SK-N-SH (cell line): ENCODE data around the gene PCP4. TPM values are rescaled to one million over a fixed set of nuclear protein-coding genes. Genes with fewer than 3 reads are reported as not detected.

Experiments used
- CTCF ChIA-PET: fragments of 300-600, 350-600 bp; formaldehyde crosslinking; extraction: SDS; loops from one replicate; lab custom pipeline; 2021; lab: Yijun Ruan, JAX
- POLR2A ChIA-PET: fragments of 350-600 bp; sonication (Branson Sonifier 250); formaldehyde crosslinking; extraction: SDS; loops from one replicate; lab custom pipeline; 2020; ENCODE audit warnings: antibody characterized with exemption, inconsistent platforms; lab: Yijun Ruan, JAX
- DNase-seq: peaks from one replicate; pipeline ENCODE4 v3.0.0; 2012
- H2AFZ ChIP-seq: fragments of 200-600 bp; sonication (generic); 2 replicates; pipeline ENCODE4 v1.8.1; 2016; ENCODE audit warnings: antibody characterized with exemption, mild to moderate bottlenecking, low read depth
- H3F3A ChIP-seq: fragments of 200-600 bp; sonication (generic); replicated peaks from 2 replicates; pipeline ENCODE3; 2016; ENCODE audit warnings: antibody characterized with exemption, mild to moderate bottlenecking; ENCODE audit not compliant: insufficient read depth
- H3K27ac ChIP-seq, 2 experiments: fragments of 200-500 bp in 1 of 2; fragments of 200-600 bp in 1 of 2; sonication (Bioruptor generic) in 1 of 2; sonication (generic), shearing (Covaris generic) in 1 of 2; 2 replicates each; pipeline versions ENCODE4 v1.5.1 to v1.6.1; 2014 to 2016; ENCODE audit warnings: low read depth in 2 of 2, inconsistent platforms in 1 of 2, low read length in 1 of 2, mild to moderate bottlenecking in 1 of 2, mixed read lengths in 1 of 2
- H3K27me3 ChIP-seq: fragments of 200-600 bp; sonication (generic), shearing (Covaris generic); 2 replicates; pipeline ENCODE4 v1.6.1; 2016; ENCODE audit warnings: mixed run types; ENCODE audit not compliant: insufficient read depth
- H3K36me3 ChIP-seq, 2 experiments: fragments of 200-500 bp in 1 of 2; fragments of 200-600 bp in 1 of 2; sonication (Bioruptor generic) in 1 of 2; sonication (generic) in 1 of 2; replicated peaks in 1 of 2; 2 replicates each; pipeline versions ENCODE3 to v1.5.1; 2014 to 2016; ENCODE audit warnings: low read length in 1 of 2, mild to moderate bottlenecking in 1 of 2; ENCODE audit not compliant: insufficient read depth in 2 of 2, control insufficient read depth in 1 of 2
- H3K4me1 ChIP-seq, 2 experiments: fragments of 200-500 bp in 1 of 2; fragments of 200-600 bp in 1 of 2; sonication (Bioruptor generic) in 1 of 2; sonication (generic), shearing (Covaris generic) in 1 of 2; 2 replicates each; pipeline versions ENCODE4 v1.5.1 to v1.6.1; 2014 to 2016; ENCODE audit warnings: low read depth in 1 of 2, low read length in 1 of 2, mixed run types in 1 of 2; ENCODE audit not compliant: insufficient read depth in 2 of 2, control insufficient read depth in 1 of 2
- H3K4me2 ChIP-seq: fragments of 200-600 bp; sonication (generic), shearing (Covaris generic); 2 replicates; pipeline ENCODE4 v1.6.1; 2017; ENCODE audit warnings: mixed run types
- H3K4me3 ChIP-seq, 2 experiments: fragments of 200-500 bp in 1 of 2; fragments of 200-600 bp in 1 of 2; sonication (Bioruptor generic) in 1 of 2; sonication (generic), shearing (Covaris generic) in 1 of 2; 2 replicates each; pipeline versions ENCODE4 v1.5.1 to v1.8.1; 2014 to 2016; ENCODE audit warnings: low read depth in 2 of 2, inconsistent platforms in 1 of 2, low read length in 1 of 2, mild to moderate bottlenecking in 1 of 2, mixed read lengths in 1 of 2, moderate library complexity in 1 of 2
- H3K79me2 ChIP-seq: fragments of 200-600 bp; sonication (generic); 2 replicates; pipeline ENCODE4 v1.8.1; 2017; ENCODE audit warnings: mild to moderate bottlenecking; ENCODE audit not compliant: insufficient read depth
- H3K9ac ChIP-seq: fragments of 200-600 bp; sonication (generic); 2 replicates; pipeline ENCODE4 v1.6.1; 2017; ENCODE audit warnings: mixed run types
- H3K9me2 ChIP-seq: fragments of 200-600 bp; sonication (generic); 2 replicates; pipeline ENCODE4 v1.6.1; 2017; ENCODE audit warnings: mixed run types
- H3K9me3 ChIP-seq: fragments of 200-600 bp; sonication (generic); 2 replicates; pipeline ENCODE4 v1.6.1; 2017; ENCODE audit warnings: mixed run types, mild to moderate bottlenecking, moderate library complexity
- H4K20me1 ChIP-seq: fragments of 200-600 bp; sonication (generic); 2 replicates; pipeline ENCODE4 v1.6.1; 2017; ENCODE audit warnings: mild to moderate bottlenecking, mixed run types; ENCODE audit not compliant: insufficient read depth
- ELF1 ChIP-seq: IDR thresholded peaks from 2 replicates; pipeline ENCODE4 v1.4.0; 2012
- EP300 ChIP-seq, 2 experiments: IDR thresholded peaks; 2 replicates each; pipeline versions ENCODE4 v1.4.0 to v1.6.1; 2012; ENCODE audit warnings: borderline replicate concordance in 1 of 2, low read depth in 1 of 2, low read length in 1 of 2
- FOSL2 ChIP-seq: IDR thresholded peaks from 2 replicates; pipeline ENCODE4 v1.4.0; 2012; ENCODE audit warnings: low read depth, mild to moderate bottlenecking, moderate library complexity, borderline replicate concordance
- FOXJ3 ChIP-seq: sonication (generic); formaldehyde crosslinking; IDR thresholded peaks from 2 replicates; pipeline ENCODE4 v1.5.1; 2020; ENCODE audit warnings: mild to moderate bottlenecking, missing genetic modification reagents
- MXI1 ChIP-seq: IDR thresholded peaks from 2 replicates; pipeline ENCODE4 v1.6.1; 2012; ENCODE audit warnings: mild to moderate bottlenecking, low read depth, low read length, improper control_type of control experiment
- NFIC ChIP-seq: IDR thresholded peaks from 2 replicates; pipeline ENCODE4 v1.4.0; 2012; ENCODE audit warnings: borderline replicate concordance
- POLR2AphosphoS5 ChIP-seq: IDR thresholded peaks from 2 replicates; pipeline ENCODE4 v1.6.1; 2012; ENCODE audit warnings: low read depth, low read length
- RAD21 ChIP-seq: IDR thresholded peaks from 2 replicates; pipeline ENCODE4 v1.6.1; 2012; ENCODE audit warnings: mild to moderate bottlenecking, low read length
- RCOR1 ChIP-seq: fragments of 150-350 bp; IDR thresholded peaks from 2 replicates; pipeline ENCODE4 v1.6.1; 2017; ENCODE audit warnings: antibody characterized with exemption, low read length
- SIN3A ChIP-seq: IDR thresholded peaks from 2 replicates; pipeline ENCODE4 v1.6.1; 2012; ENCODE audit warnings: low read depth, mild to moderate bottlenecking, low read length, moderate library complexity, borderline replicate concordance
- SMC3 ChIP-seq: IDR thresholded peaks from 2 replicates; pipeline ENCODE4 v1.6.1; 2012; ENCODE audit warnings: low read depth, low read length, improper control_type of control experiment
- TAF1 ChIP-seq: IDR thresholded peaks from 2 replicates; pipeline ENCODE4 v1.6.1; 2012; ENCODE audit warnings: low read depth, mild to moderate bottlenecking, low read length, moderate library complexity, borderline replicate concordance
- TCF12 ChIP-seq: IDR thresholded peaks from 2 replicates; pipeline ENCODE4 v1.4.0; 2012
- TEAD4 ChIP-seq: IDR thresholded peaks from 2 replicates; pipeline ENCODE4 v1.4.0; 2012; ENCODE audit warnings: mild to moderate bottlenecking, borderline replicate concordance; ENCODE audit not compliant: insufficient read depth
- WGBS: methylation state at CpG from one replicate; pipeline ENCODE4 v1.1.6; 2017; ENCODE audit warnings: low lambda C conversion rate; 5-methylcytosine and 5-hydroxymethylcytosine counted together
- polyA plus RNA-seq, 3 experiments: library from polyadenylated mRNA; depleted of rRNA; stranded (reverse); fragments of >200 nt; gene quantifications; 2 replicates each; pipeline ENCODE4 v1.2.3, GENCODE V29; 2012
- TF ChIP-seq, protein P1 (sequence below): fragments of 150-350 bp; IDR thresholded peaks from 2 replicates; pipeline ENCODE4 v1.6.1; 2016; ENCODE audit warnings: mild to moderate bottlenecking, low read depth, low read length

The PCP4 gene
- polyA plus RNA-seq, 1 of the 3 experiments (the other 2 are of a cell fraction) = not detected

DNA sequence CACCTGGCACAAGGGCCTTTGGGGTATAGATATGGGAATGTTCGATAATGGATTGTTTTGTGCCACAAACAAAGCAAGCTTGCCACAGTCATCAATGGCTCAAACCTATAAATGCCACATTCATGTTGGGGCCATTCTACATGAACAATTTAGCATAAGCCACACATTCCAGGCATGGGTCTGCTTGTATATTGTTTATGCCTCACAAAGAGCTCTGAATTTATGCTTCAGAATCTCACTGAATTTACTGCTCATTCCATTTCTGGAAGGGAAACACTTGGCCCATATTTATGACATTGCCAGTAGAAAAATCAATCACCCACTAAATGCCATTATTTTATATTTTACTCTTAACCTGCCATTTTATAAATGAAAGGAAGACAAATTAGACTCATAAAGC is 6.4 kb downstream of the PCP4 start:
- no peaks in the 10 kb centered on the region for H4K20me1 ChIP-seq
- no peaks in the 10 kb centered on the region for H3K79me2 ChIP-seq
- H3K9ac ChIP-seq = no peak overlapping the region
- no peaks in the 10 kb centered on the region for H3K4me1 ChIP-seq
- no peaks in the 10 kb centered on the region for H3K9me3 ChIP-seq
- 21% methylated on average over 1 of the region's 1 CpG for WGBS
- no peaks in the 10 kb centered on the region for H3K36me3 ChIP-seq
- H3F3A ChIP-seq = no peaks in the 10 kb centered on the region
- TF ChIP-seq ELF1 = no peak
- no peak for TF ChIP-seq FOSL2
- no peak for TF ChIP-seq TEAD4
- no peak for TF ChIP-seq MXI1
- TF ChIP-seq EP300 (IDR thresholded peaks at IDR 0.05; ENCODE audit: borderline replicate concordance in 1 of 2, low read depth in 1 of 2, low read length in 1 of 2) = no peak
- TF ChIP-seq POLR2AphosphoS5 = no peak
- no peak for TF ChIP-seq NFIC
- no peak for TF ChIP-seq TCF12
- TF ChIP-seq TAF1 = no peak
- no peak for DNase-seq
- ChIA-PET POLR2A (no interaction called here), CTCF (interaction anchor here (1.1 kb wide), 3 partner anchors 20 to 513 kb away, joined by 3 read pairs; no protein-coding TSS in a partner anchor)
- H3K27ac ChIP-seq = no peak overlapping the region
- no peak overlapping the region for H3K4me3 ChIP-seq
- H3K27me3 ChIP-seq = no peaks in the 10 kb centered on the region
- H3K9me2 ChIP-seq = no peaks in the 10 kb centered on the region
- H3K4me2 ChIP-seq = no peak overlapping the region
- no peak overlapping the region for H2AFZ ChIP-seq

DNA sequence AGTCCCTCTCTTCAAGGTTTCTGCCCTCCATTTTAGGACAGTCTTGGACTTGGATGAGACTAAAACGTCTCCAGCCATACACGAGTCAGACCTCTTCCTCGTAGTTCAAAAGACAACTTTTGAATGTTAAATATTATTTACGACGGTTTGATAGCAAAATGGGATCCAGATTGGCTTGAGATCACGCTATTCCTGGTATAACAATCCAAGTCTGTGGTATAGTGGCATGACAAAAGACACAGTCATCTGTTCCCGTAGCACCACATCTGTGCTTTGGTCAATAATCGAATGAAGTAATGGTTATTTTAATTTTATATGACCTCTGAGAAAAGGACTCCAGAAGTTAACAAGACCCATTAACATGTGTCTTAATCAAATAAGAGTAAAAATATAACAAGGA is 7.0 kb downstream of the PCP4 start:
- Histone ChIP-seq H3K79me2 (no peaks in the 10 kb centered on the region), H2AFZ (no peak overlapping the region), H3K27me3 (no peaks in the 10 kb centered on the region), H3F3A (no peaks in the 10 kb centered on the region), H3K36me3 (no peaks in the 10 kb centered on the region), H3K4me1 (no peaks in the 10 kb centered on the region), H3K9ac (no peak overlapping the region), H3K4me3 (no peak overlapping the region), H3K9me3 (no peaks in the 10 kb centered on the region), H3K27ac (no peak overlapping the region), H3K9me2 (no peaks in the 10 kb centered on the region), H4K20me1 (no peaks in the 10 kb centered on the region), H3K4me2 (no peak overlapping the region)
- no peak for DNase-seq
- 11% methylated on average over 8 of the region's 8 CpGs for whole genome bisulfite sequencing
- TF ChIP-seq, protein P1, sequence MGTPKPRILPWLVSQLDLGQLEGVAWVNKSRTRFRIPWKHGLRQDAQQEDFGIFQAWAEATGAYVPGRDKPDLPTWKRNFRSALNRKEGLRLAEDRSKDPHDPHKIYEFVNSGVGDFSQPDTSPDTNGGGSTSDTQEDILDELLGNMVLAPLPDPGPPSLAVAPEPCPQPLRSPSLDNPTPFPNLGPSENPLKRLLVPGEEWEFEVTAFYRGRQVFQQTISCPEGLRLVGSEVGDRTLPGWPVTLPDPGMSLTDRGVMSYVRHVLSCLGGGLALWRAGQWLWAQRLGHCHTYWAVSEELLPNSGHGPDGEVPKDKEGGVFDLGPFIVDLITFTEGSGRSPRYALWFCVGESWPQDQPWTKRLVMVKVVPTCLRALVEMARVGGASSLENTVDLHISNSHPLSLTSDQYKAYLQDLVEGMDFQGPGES = no peak
- TF ChIP-seq SIN3A = no peak
- TF ChIP-seq RAD21 = no peak
- TF ChIP-seq RCOR1 = no peak
- no peak for TF ChIP-seq FOXJ3
- TF ChIP-seq SMC3 = no peak
- POLR2A ChIA-PET = no interaction called here
- CTCF ChIA-PET = interaction anchor here (1.1 kb wide), 2 partner anchors 103 to 512 kb away, joined by 3 read pairs; no protein-coding TSS in a partner anchor
